Measurements from ENCODE around the gene AZU1. TPM values are rescaled to one million over a fixed set of nuclear protein-coding genes. Genes with fewer than 3 reads are reported as not detected.
"Not testable (repeated sequence)": the region's sequence is repeated elsewhere in the genome, so short reads cannot be mapped to it uniquely, and the experiment has no call there.

Gene AZU1
- total RNA-seq, 2 donors from 2014 or later, result 6.9 TPM; not detected in 1

DNA sequence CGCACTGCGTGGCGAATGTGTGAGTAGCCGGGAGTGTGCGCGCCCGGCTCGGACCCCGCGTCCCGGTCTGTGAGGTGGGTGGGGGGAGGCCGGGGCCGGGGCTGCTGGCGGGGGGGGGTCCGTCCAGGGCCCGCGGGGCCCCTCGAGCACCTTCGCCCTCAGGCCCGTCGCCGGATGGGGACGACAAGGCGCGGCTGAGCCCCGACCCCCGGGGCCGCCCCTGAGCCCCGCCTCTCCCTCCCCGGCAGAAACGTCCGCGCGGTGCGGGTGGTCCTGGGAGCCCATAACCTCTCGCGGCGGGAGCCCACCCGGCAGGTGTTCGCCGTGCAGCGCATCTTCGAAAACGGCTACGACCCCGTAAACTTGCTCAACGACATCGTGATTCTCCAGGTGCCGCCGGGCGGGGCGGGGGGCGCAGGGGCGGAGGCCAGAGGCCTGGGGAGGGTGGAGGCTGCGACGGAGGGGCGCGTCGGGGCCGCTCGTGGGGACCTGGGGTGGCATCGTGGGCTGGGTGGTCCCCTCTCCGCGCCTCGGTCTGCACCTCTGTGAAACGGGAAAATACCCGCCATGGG is 25.5 kb downstream of the AZU1 start:
- H3K4me1 ChIP-seq (replicated peaks), result peaks cover 4% of the 10 kb centered on the region
- DNase-seq (ENCODE audit: low spot score), result no peak
- H3K27me3 ChIP-seq (replicated peaks; ENCODE audit: insufficient read depth), result peaks cover 6% of the 10 kb centered on the region
- TF ChIP-seq, protein P1, sequence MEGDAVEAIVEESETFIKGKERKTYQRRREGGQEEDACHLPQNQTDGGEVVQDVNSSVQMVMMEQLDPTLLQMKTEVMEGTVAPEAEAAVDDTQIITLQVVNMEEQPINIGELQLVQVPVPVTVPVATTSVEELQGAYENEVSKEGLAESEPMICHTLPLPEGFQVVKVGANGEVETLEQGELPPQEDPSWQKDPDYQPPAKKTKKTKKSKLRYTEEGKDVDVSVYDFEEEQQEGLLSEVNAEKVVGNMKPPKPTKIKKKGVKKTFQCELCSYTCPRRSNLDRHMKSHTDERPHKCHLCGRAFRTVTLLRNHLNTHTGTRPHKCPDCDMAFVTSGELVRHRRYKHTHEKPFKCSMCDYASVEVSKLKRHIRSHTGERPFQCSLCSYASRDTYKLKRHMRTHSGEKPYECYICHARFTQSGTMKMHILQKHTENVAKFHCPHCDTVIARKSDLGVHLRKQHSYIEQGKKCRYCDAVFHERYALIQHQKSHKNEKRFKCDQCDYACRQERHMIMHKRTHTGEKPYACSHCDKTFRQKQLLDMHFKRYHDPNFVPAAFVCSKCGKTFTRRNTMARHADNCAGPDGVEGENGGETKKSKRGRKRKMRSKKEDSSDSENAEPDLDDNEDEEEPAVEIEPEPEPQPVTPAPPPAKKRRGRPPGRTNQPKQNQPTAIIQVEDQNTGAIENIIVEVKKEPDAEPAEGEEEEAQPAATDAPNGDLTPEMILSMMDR (IDR thresholded peaks at IDR 0.05), result no peak
- TF ChIP-seq POLR2AphosphoS5 (IDR thresholded peaks at IDR 0.05), result no peak
- TF ChIP-seq POLR2A (IDR thresholded peaks at IDR 0.05), result no peak
- no peaks in the 10 kb centered on the region for H3K36me3 ChIP-seq
- H3K27ac ChIP-seq, result no peak overlapping the region
- WGBS, result 22% methylated on average over 62 of the region's 67 CpGs
- intact Hi-C loops (cut with DNase I), result no loop called here
- H3K9me3 ChIP-seq, result no peaks in the 10 kb centered on the region
- H3K4me3 ChIP-seq, result no peak overlapping the region

DNA sequence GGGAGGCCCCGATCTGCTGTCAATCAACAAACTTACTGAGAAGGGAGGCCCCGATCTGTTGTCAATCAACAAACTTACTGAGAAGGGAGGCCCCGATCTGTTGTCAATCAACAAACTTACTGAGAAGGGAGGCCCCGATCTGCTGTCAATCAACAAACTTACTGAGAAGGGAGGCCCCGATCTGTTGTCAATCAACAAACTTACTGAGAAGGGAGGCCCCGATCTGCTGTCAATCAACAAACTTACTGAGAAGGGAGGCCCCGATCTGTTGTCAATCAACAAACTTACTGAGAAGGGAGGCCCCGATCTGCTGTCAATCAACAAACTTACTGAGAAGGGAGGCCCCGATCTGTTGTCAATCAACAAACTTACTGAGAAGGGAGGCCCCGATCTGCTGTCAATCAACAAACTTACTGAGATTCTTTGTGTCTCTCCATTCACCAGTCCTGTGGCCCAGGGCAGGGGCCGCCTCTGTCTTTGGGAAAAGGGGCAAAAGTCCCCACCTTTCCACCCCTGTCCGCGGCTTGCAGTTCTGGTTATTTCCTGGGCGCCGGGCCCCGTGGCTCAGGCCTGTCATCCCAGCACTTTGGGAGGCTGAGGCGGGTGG is 26.1 kb downstream of the AZU1 start:
- H3K27ac ChIP-seq; intact Hi-C loops (cut with DNase I); H3K27me3 ChIP-seq (replicated peaks; ENCODE audit: insufficient read depth); H3K36me3 ChIP-seq; H3K9me3 ChIP-seq; H3K4me3 ChIP-seq; H3K4me1 ChIP-seq (replicated peaks); DNase-seq (ENCODE audit: low spot score): not testable (repeated sequence)
- WGBS, result 71% methylated on average over 13 of the region's 17 CpGs

DNA sequence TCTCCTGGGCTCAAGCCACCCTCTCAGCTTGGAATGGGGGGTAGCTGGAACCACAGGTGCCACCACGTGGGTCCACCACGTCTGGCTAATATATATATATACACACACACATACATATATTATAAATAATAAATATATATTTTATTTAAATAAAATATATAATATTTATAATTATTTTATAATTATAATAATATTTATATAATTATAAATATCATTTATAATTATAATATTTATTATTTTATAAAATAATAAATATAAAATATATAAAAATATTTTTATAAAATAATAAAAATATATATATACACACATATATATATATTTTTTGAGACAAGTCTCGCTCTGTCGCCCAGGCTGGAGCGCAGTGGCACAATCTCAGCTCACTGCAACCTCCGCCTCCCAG is 26.9 kb downstream of the AZU1 start:
- Histone ChIP-seq H3K9me3 (no peaks in the 10 kb centered on the region), H3K27me3 (replicated peaks; ENCODE audit: insufficient read depth) (peaks cover 6% of the 10 kb centered on the region), H3K36me3 (no peaks in the 10 kb centered on the region), H3K4me3 (no peak overlapping the region), H3K27ac (no peak overlapping the region), H3K4me1 (replicated peaks) (peaks cover 4% of the 10 kb centered on the region)
- 74% methylated on average over 6 of the region's 6 CpGs for WGBS
- intact Hi-C loops (cut with DNase I), result no loop called here
- no peak for DNase-seq (ENCODE audit: low spot score)
- TF ChIP-seq, protein P1 (IDR thresholded peaks at IDR 0.05), result no peak
- no peak for TF ChIP-seq POLR2AphosphoS5 (IDR thresholded peaks at IDR 0.05)
- TF ChIP-seq POLR2A (IDR thresholded peaks at IDR 0.05), result no peak

DNA sequence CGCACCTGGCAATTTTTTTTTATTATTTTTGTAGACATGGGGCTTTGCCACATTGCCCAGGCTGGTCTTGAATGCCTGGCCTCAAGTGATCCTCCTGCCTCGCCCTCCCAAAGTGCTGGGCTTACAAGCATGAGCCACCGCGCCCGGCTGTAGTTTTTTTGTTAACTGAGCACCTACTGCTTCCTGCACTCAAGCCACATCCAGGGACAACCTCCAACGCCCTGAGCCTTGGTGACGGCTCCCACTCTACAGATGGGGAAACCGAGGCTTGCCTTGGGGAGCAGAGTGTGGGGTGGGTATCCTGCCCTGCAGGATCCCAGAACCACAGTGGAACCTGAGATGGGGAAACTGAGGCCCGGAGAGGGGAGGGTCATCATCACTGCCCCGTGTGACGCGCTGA is 27.5 kb downstream of the AZU1 start:
- H3K4me1 ChIP-seq (replicated peaks), result peaks cover 4% of the 10 kb centered on the region
- H3K4me3 ChIP-seq, result no peak overlapping the region
- peaks cover 6% of the 10 kb centered on the region for H3K27me3 ChIP-seq (replicated peaks; ENCODE audit: insufficient read depth)
- H3K9me3 ChIP-seq, result no peaks in the 10 kb centered on the region
- WGBS, result 90% methylated on average over 12 of the region's 12 CpGs
- DNase-seq (ENCODE audit: low spot score), result no peak
- intact Hi-C loops (cut with DNase I), result loop anchor here (5.0 kb wide), 1 partner anchor 53 kb away; no protein-coding TSS in a partner anchor
- H3K27ac ChIP-seq, result no peak overlapping the region
- TF ChIP-seq, protein P1 (IDR thresholded peaks at IDR 0.05), result no peak
- TF ChIP-seq POLR2AphosphoS5 (IDR thresholded peaks at IDR 0.05), result no peak
- no peak for TF ChIP-seq POLR2A (IDR thresholded peaks at IDR 0.05)
- no peaks in the 10 kb centered on the region for H3K36me3 ChIP-seq

DNA sequence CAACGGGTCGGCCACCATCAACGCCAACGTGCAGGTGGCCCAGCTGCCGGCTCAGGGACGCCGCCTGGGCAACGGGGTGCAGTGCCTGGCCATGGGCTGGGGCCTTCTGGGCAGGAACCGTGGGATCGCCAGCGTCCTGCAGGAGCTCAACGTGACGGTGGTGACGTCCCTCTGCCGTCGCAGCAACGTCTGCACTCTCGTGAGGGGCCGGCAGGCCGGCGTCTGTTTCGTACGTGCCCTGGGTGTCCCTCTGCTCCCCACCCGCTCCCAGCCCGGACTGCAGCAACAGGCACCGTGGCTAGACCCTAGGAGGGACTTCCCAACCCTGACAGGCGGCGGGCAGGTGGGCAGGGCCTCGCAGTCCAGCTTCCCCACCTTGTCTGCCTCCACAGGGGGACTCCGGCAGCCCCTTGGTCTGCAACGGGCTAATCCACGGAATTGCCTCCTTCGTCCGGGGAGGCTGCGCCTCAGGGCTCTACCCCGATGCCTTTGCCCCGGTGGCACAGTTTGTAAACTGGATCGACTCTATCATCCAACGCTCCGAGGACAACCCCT is 28.0 kb downstream of the AZU1 start:
- intact Hi-C loops (cut with DNase I), result loop anchor here (5.0 kb wide), 1 partner anchor 53 kb away; no protein-coding TSS in a partner anchor
- H3K4me1 ChIP-seq (replicated peaks), result no peaks in the 10 kb centered on the region
- H3K4me3 ChIP-seq, result no peak overlapping the region
- H3K27me3 ChIP-seq (replicated peaks; ENCODE audit: insufficient read depth), result peaks cover 6% of the 10 kb centered on the region
- WGBS, result 70% methylated on average over 40 of the region's 40 CpGs
- no peak for DNase-seq (ENCODE audit: low spot score)
- H3K27ac ChIP-seq, result no peak overlapping the region
- TF ChIP-seq, protein P1 (IDR thresholded peaks at IDR 0.05), result no peak
- no peaks in the 10 kb centered on the region for H3K36me3 ChIP-seq
- no peaks in the 10 kb centered on the region for H3K9me3 ChIP-seq

Measured in prostate gland (tissue), 2 donors.